Stimulated activated CD8-positive, alpha-beta memory T cell treated with anti-CD3 and anti-CD28 coated beads, Interleukin-4, amount 100 ng/mL, for 1 hour (primary cell): ENCODE data around the gene CHD9.

Source experiments
- DNase-seq, 2 donors: peaks; one replicate each; pipeline ENCODE4 v3.0.0-alpha.2; 2020; ENCODE audit warnings: low read depth in 2 of 2, low spot score in 1 of 2

Gene CHD9

DNA sequence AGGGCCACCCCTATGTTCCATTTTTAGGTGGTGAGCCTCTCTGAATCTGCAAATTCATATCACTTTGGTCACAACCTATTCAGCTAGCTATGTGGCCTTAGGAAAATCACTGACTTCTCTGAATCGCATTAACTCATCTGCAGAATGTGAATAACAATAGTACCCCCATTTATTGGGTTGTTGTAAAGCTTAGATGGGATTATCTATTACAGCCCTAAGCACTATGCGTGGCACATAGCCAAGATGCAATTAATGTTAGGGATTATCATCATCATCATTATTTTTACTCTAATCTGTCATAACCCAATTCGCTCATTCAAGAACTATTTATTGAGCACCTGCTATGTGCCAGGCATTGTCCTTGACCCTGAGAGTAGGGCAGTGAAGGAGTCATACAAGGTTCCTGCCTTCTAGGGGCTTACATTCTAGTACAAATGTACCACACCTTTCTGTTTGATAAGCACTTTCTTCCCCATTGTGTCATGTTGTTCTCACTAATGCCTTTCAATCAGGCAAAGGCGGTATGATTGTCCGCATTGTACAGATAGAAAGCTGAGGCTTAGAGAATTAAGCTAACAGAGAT lies 38.5 kb downstream of the CHD9 start:
- DNase-seq, result no peak

DNA sequence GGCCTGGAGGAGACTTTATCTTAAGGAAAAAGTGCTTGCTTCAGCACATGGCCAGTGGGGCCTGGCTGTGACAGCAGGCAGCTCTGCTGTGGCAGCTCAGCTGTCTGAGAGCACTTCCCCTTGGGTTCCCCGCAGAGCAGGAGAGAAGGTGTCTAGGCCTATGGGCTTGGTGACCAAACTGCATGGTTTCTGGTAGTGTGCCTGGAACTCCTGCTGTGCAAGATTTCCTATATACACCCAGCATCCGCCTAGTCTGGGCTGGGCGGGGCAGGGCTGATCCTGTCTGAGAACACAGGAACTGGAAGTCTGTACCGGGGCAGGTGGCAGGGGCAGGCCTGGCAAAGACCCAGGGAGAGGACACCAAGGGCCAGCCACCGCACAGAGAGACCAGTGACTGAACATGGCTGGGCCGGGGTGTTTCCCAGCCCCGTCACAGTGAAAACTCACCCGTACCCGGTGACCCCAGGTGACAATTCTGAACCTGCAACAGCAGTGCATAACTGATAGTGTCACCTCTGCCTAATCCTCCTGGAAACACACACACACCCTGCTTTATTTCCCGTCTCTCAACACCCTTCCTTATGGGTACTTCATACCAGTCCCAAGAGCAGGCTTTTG lies 39.3 kb downstream of the CHD9 start:
- no peak for DNase-seq

DNA sequence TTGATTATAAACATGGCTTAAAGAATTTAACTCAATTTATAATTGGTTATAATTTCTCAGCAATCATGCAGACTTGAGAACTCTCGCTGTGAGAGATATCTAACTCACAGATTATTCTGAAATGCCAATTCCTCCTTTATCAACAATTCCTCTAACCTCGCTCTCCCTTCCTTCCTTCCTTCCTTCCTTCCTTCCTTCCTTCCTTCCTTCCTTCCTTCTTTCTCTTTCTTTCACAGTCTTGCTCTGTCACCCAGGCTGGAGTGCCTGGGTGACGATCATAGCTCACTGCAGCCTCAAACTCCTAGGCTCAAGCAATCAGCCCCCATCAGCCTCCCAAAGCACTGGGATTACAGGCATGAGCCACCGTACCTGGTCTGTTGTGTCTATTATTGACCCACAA lies 42.4 kb downstream of the CHD9 start:
- DNase-seq, result no peak

DNA sequence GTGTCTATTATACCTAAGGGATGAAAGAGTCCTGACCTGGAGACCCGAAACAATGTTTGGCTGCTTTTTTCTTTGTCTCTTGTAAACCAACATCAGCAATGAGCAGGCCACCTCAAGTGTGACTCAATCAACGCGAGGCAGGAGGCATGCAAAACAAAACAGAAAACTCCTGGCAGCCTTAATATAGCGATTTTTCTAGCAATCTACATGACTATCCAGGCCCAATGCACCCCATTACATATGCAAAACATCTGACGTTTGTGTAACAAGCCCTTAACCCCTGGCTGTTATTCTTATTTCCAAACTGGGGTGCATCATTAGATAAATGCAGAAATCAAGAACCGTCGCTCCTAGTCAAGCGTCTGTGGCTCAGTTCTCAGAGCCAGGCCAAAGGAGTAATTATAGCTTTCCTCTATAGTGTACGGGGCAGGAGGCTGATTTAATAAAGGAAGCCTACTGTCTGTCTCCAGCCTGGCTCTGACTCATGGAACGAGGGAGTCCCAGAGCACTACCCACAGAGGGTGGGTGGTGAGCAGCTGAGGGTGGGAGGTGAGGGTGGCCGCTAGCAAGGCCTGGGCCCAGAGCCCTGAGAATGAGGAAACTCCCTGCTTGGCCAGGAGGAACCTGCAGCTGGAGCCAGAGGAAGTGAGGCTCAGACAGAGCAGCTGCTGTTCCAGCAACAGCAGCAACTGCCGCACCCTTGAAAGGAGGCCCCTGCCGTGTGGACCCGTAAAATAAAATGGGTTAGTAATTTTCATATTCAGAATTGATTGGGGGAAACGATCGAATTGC lies 43.9 kb downstream of the CHD9 start:
- DNase-seq, result peak in 1 of 2 donors; percentile 16

DNA sequence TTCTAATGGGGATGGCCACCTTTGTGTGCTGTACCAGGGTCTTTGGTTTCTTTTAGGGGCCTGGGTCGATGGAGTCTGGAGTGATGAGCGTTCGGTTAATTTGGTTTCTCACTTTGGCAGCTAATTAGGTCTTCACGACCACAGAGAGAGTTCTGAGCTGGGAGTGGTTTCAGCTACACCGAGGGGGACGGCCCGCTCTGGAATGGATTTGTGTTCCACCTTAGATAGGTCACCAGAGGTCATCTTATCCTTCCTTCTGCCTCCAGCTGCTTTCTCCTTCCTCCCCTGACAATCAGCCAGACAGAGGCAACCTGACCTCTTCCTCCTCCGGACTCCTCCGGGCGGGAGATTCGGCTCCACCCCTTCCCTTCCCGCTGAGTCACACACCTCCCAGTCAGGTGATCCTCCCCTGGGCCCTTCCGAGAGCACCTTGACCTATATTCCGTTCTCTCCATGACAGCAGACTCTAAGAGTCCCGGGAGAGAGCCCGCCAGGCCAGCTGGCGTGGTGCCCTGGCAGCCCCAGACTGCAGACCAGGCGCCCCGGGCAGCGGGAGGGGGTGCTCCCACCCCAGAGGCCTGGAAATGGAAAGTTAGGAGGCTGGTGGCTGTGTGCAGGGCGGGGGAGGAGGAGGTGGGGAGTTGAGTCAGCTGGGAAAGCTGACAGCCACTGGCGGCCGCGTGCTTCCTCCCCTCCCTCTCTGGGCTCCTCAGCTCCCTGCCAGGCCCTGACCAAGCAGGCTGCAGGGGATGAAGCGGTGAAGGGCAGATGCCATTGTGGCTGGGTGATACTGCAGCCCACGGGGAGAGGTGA lies 44.7 kb downstream of the CHD9 start:
- peak in 1 of 2 donors; percentile 27 for DNase-seq

DNA sequence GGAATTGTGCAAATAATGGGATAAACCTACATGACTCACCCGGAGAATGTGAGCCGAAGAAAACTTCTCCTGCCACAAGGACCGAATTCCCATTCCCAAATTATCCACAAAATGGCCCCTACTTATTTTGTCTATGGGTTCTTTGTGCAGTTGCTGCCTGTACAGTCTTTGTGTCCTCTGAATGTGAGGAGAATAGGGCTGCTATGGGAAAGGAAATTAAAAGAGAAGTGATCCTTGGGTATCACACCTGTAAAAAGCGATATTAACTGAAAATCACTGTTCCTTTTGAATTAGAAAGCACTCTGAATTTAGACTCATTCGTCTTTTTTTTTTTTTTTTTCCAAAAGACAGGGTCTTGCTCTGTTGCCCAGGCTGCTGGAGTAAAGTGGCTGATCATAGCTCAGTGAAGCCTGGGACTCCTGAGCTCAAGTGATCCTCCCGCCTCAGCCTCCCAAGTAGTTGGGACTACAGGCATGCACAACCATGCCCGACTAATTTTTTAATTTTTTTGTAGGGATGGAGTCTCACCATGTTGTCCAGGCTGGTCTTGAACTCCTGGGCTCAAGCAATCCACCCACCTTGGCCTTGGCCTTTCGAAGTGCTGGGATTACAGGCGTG lies 45.4 kb downstream of the CHD9 start:
- DNase-seq, result no peak

DNA sequence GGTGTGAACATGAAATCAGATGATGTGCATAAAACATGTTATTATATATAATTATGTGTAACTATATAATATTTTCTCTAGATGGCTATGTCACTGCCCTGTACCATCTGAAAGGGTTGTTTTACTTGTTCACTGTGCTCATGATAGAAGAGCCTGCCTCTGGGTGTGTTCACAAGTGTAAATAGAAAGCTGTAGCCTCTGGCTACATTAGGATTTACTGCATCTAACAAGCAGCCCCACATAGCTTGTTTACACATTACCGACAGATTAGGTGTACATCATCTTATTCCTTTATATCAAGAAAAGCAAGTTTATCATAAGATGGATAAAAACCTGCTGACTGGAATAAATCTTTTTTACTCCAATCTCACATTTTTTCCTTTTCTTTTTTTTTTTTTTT lies 46.1 kb downstream of the CHD9 start:
- no peak for DNase-seq

DNA sequence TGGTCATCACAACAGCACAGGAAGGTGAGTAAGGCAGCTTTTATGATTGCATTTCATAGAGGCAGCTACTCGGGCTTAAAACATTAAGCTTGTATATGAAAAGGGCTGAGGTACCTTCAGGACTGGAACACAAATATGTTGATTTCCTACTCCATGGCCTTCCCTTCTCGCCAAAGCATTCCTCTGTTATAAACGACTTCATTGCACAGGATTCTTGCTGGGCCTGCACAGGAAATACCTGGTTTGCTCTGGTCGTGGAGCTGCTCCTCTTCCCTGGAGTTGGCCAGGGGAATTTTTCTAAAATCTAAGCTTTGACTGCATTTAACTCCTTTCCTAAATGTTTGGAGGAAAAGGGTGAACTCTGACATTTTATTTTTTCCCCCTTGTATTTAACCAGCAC lies 49.0 kb downstream of the CHD9 start:
- no peak for DNase-seq

DNA sequence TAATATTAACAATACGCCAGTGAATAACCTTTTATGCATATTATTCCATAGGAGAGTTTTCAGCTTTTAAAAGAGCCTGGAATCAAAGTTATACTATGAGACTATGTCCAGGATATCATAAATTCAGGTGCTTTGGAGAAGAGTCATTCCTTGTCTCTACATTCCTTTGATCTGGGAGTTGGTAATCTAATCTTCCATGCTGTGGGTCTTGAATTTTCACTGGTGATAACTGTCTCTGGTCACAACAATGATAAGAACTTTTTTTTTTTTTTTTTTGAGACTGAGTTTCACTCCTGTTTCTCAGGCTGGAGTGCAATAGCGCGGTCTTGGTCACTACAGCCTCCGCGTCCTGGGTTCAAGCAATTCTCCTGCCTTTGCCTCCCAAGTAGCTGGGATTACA lies 50.8 kb downstream of the CHD9 start:
- no peak for DNase-seq

DNA sequence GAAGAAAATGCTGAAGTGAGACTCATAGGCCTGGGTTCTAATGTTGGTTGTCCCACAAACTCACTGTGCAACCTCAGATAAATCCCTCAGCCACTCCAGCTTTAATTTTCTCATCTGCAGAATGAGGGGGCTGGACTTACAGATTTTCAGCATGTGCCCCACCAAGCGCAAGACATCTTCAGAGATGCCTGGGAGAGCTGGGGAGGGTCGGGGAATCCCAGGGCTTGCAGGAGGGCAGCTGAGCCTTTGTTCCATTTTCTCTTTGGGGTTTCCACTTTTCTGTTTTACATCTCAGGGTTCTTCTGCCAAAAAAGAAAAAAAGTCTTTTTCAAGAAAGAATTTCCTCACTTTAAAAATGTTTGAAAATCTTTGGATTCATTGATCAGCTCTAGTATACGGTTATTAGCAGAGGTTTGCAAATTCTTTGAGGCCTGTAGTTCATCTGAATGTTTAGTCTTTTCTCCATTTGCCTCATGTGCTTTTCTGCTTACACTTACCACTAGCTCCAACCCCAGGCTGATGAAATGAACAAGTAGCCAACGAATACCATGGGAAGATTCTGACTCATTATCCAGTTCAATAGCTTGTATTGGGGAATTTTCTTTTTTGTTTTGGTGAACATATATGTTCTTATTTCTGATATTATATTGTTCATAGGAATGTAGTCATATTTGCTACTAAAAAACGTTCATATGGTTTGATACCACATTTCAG lies 56.4 kb downstream of the CHD9 start:
- DNase-seq, result no peak

DNA sequence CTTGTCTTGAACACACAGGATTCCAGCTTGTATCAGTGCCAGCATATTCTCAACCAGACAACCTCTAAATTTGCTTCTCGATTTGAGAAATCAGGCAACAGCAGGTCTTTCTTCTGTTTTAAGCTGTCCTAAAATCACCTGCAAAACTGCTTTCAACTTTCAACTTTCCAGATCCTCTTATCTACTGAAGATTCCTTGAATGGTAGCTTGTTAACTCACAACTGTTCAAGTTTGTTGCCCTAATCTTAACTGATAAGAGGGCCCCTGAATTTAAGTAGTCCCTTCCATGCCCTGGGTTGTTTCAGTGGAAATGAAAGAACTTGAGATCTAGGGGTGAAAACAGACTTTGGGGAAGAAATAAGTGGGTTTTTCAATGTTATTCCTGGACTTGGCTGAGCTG lies 57.2 kb downstream of the CHD9 start:
- no peak for DNase-seq

DNA sequence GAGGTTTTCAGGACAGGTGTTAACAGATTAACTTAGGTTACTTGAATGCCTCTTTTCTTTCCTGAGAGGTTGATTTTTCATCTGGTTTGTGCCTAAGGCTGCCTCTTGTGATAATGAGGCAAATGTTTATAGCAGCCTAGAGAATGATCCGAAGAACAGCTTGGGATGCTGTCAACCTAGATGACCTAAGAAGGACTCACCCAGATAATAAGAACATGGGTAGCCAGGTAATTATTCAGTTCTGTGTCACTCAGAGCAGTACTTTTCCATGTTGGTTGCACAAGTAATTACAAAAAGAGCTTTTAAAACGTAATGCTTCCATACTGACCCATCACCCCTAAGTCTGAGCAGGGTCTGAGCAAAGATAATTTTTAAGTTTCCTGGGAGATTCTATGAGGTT lies 60.3 kb downstream of the CHD9 start:
- no peak for DNase-seq

DNA sequence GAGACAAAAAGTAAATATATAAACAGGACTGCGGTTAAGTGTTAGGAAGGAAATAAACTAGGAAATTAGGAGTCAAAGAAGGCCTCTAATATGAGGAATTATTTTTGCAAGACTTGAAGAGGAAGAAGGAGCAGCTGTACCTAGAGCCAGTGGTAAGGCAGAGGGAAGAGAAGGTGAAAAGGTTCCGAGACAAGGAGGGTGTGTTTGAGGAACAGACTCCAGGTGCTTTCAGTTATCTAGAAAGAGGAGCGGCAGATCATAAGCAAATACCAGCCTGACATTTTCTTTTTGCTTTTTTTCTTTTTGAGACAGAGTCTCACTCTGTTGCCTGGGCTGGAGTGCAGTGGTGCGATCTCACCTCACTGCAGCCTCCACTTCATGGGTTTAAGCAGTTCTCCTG lies 61.0 kb downstream of the CHD9 start:
- DNase-seq, result no peak

DNA sequence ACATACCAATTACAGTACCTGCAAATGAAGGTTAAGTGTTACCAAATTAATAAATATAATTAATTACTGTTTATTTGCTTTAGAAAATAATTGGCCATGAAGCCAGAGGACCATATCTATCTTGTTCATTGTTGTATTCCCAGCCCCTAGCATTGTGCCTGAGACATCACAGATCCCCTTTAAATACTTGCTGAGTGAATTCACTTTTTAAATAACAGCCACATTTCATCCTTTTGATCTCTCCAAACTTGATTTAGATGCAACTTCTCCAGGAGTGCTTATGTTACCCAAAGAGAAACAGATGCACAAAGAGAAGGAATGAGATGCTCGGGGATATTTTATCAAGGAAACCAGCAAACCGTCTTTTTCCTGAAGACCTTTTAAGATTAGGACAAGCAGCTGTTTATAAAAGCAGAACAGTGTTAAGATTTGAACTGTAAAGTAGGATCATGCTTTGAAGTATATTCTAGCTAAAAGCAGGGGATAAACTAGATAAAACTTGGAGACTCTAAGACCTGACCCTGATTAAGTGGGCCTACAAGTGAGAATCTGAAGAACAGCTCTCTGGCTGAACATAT lies 66.3 kb downstream of the CHD9 start:
- DNase-seq, result no peak

DNA sequence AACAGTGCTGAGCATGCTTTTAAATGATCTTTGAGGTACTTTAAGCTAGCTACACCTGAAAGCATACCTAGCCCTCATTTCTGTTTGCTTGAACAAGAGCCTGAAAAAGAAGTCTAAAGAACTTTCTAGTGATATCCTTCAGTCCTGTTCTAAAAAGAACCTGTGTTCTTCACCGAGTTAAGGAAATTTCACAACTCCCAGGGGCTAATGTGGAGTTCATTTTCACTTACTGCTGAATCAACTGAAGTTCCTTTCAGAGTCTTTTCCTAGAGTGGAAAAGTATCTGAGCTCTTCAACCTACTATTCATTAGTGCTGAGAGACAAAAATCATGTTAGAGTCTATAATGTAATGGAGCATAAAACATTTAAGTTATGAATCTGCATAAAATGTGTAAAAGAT lies 66.9 kb downstream of the CHD9 start:
- no peak for DNase-seq

DNA sequence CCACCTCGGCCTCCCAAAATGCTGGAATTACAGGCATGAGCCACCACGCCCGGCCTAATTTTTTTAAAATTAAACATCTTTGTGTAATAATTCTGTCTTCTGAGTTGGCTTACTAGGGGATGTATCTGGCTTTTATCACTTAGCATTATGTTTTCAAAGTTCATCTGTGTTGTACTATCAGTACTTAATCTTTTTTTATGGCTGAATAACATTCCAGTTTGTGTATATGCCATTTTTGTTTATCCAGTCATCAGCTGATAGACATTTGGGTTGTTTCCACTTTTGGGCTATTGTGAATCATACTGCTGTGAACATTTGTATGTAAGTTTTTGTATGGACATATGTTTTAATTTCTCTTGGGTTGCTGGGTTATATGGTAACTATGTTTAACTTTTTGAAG lies 69.0 kb downstream of the CHD9 start:
- DNase-seq, result no peak

DNA sequence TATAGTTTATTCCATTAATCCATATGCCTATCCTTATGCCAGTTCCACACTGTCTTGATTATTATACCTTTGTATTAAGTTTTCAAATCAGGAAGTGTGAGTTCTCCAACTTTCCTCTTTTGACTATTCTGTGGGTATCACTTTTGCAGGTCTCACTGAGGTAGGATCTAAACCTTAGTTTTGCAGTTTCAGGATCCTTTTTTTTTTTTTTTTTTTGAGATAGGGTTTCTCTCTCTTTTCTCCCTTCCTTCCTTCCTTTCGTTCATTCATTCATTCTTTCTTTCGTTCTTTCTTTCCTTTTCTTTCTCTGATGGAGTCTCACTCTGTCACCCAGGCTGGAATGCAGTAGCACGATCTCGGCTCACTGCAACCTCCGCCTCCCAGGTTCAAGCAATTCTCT lies 71.6 kb downstream of the CHD9 start:
- DNase-seq, result no peak

DNA sequence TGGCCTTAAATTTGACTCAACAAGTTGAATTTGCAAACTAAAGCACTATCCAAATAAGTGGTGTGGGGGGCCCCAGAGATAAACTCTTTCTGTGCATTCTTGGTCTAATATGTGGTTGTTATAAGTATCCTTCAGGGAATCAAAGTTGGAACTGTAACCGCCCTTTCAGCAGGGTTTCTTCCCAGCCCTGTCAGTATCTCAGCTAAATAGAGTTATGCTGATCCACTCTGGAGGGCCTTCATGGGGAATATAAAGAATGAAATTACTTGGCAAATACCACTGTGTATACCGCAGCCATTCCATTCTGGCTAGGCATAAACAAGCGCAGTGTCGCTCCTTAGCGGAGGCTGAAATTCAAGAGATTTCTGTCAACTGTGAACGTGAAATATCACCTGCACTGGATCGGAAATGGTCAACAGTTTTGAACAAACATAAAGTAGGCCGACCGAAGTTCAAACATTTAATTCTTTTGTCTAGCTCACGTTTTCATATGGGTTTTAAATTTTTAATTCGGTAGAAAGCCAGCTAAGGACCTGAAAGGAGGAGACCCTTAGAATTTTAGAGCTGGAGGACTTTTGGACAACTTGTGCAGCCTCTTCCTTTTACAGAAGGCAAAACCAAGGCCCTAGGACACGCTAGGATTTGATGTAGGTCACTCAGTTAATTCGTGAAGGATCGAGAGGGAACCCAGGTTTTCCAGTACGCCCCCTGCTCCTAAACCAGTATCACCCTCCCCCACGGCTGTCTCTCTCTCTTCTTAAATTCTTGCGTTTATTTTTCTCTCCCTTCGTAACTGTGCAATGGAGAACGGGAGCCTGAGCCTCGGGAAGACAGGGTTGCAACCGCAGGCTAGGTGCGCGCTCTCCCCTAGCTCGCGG lies 74.7 kb downstream of the CHD9 start:
- no peak for DNase-seq
